NK-92 treated with Interleukin-12 subunit alpha and Interleukin-12 subunit beta, amount 100 ng/mL, for 24 hours (cell line): ENCODE measurements around the gene HTRA1.

ENCODE experiments used
- DNase-seq: peaks from one replicate; lab custom pipeline; 2025; lab: John Stamatoyannopoulos, UW

HTRA1 gene

DNA sequence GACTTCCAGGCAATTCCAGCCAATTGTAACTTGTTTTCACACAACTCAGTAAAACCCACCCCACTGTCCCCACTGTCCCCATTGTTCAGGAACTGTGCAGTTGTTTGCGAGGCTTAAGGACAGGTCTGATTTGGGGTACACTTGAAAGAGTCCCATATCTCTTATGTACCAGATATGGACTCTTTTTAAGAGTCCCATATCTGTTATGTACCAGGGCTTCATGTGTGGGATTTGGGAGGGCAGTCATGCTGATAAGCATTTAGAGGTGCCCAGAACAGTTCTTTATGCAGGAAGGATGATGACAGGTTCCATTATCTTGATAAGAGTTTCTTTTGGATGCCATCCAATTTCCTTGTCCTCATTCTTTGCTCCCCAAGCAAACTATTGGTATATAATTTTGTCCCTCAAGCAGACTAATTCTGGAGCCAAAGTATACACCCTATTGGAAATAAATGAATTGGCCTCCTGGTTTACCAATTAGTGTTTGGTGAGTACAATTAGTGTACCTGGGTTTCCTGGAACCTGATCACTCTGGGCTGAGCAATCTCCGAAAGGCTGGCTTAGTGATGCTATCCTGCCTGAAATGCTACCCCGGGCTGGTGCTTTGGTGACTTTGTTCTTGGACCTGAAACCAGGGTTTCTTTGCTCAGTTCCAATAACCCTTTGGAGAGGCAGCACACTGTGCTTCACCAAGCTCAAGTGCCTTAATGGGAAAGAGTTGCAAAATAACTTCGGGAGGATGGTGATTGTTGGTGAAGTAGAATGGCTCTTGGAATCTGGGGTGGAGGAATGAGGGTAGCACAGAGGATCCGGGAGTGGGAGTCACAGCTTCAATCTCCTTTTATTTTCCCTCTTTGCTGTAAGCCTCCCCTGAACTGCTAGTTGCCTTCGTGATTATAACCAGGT is 93.0 kb downstream of the HTRA1 start:
- DNase-seq: no peak

DNA sequence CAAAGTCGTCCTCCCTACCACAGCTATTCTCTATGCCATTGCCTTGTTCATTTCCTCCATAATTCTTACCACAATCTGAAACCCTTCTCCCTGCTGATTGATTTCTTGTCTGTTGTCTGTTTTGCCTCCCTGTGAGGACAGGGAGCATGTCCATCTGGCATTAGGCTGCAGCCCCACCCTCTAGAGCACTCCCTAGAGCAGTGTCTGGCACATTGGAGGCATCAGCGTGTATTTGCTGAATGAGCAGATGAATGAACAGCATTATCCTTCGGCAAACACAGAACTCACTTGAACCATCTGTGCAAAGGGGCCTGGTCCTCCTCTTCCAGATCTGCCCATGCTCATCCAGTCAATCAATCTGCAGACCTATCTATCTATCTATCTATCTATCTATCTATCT is 94.1 kb downstream of the HTRA1 start:
- no peak for DNase-seq

GRCh38 chr10:122557516-122557915 is 96.2 kb downstream of the HTRA1 start:
- no peak for DNase-seq

DNA sequence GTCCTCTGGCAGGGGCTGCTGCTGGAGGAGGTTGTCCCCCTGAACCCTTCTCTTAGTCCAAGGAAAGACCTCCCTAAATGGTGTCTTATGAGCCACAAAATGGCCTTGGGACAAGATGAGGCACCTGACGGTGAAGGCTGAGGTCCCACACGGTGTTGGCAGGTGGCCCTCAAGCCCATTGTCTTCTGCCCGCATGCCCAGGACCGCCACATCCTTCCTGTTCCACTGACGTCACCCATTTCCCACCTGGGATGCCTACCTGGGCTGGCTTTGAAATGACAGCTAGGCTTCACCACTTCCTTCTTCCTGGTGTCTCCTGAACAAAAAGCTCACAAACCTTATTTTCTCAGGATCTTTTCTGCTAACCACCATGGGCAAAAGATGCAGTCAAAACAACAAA is 97.1 kb downstream of the HTRA1 start:
- no peak for DNase-seq

GRCh38 chr10:122559228-122559627 is 97.9 kb downstream of the HTRA1 start:
- DNase-seq: no peak

- DNase-seq: no peak
Observed at GRCh38 chr10:122560279-122560804, 99.0 kb downstream of the HTRA1 start, which contains the start of gene DMBT1. Gene DMBT1 (plus strand): TSS chr10:122560754. CDS start chr10:122560771, 17 bp downstream.

DNA sequence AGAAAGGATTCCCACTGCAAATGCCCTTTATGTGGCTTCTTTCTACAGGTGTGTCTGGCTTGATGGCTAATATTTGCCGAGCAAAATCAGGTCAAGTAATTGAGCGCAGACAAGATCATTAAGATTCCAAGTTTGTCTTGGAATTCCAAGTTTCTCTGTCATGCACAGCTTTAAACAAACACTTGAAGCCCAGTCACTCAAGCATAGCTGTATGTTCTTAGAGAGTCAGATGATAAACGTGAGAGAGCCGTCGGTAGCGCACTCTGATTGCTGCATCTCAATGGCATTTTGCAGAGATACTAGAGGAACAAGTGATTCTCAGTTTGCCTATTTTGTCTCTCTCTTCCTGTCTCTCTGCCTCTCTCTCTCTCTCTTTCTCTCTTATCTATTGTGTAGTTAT is 99.9 kb downstream of the HTRA1 start:
- no peak for DNase-seq

DNA sequence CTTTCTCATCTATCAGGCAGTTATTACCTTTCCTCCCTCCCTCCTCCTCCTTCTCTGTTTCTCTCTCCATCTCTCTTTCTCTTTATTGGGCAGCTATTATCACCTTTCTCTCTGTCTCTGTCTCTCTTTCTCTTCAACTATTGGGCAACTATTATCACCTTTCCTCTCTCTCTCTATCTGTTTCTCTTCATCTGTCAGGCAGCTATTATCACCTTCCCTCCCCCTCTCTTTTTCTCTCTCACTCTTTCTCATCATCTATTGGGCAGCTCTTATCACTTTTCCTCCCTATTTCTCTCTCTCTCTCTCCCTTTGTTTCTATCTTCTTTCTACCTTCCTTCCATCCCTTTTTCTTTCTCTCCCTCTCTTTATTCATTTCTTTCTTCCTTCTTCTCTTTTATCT is 100.4 kb downstream of the HTRA1 start:
- no peak for DNase-seq
